Measurements from ENCODE around the gene TPMT. TPM values are rescaled to one million over a fixed set of nuclear protein-coding genes. Genes with fewer than 3 reads are reported as not detected.
A peak's percentile ranks its signal among the peaks of the same experiment; 100 is the strongest.

The TPMT gene
- total RNA-seq, 1 experiment from 2014 or later, result 12.2 TPM

- DNase-seq (ENCODE audit: low read depth), result no peak
Observed at GRCh38 chr6:18117136-18117535, 37.7 kb downstream of the TPMT start.

GRCh38 chr6:18115356-18115755 lies 39.5 kb downstream of the TPMT start:
- peak; percentile 69 for DNase-seq (ENCODE audit: low read depth)

- peak; percentile 41 for DNase-seq (ENCODE audit: low read depth)
Observed at GRCh38 chr6:18110162-18110561, 44.7 kb downstream of the TPMT start.

GRCh38 chr6:18107061-18107460 lies 47.8 kb downstream of the TPMT start:
- DNase-seq (ENCODE audit: low read depth), result no peak

GRCh38 chr6:18102783-18103509 lies 51.9 kb downstream of the TPMT start:
- no peak for DNase-seq (ENCODE audit: low read depth)

- DNase-seq (ENCODE audit: low read depth), result no peak
Observed at GRCh38 chr6:18101873-18102272, 53.0 kb downstream of the TPMT start.

- peak; percentile 46 for DNase-seq (ENCODE audit: low read depth)
Observed at GRCh38 chr6:18101271-18101670, 53.6 kb downstream of the TPMT start.

GRCh38 chr6:18100296-18100695 lies 54.6 kb downstream of the TPMT start:
- DNase-seq (ENCODE audit: low read depth), result no peak

- no peak for DNase-seq (ENCODE audit: low read depth)
Observed at GRCh38 chr6:18099511-18099910, 55.4 kb downstream of the TPMT start.

GRCh38 chr6:18096423-18096822 lies 58.5 kb downstream of the TPMT start:
- DNase-seq (ENCODE audit: low read depth), result no peak

- DNase-seq (ENCODE audit: low read depth), result no peak
Observed at GRCh38 chr6:18091382-18091781, 63.5 kb downstream of the TPMT start.

- no peak for DNase-seq (ENCODE audit: low read depth)
Observed at GRCh38 chr6:18090349-18090786, 64.5 kb downstream of the TPMT start.

- no peak for DNase-seq (ENCODE audit: low read depth)
Observed at GRCh38 chr6:18088419-18089296, 66.2 kb downstream of the TPMT start.

- DNase-seq (ENCODE audit: low read depth), result no peak
Observed at GRCh38 chr6:18087396-18088165, 67.3 kb downstream of the TPMT start.

GRCh38 chr6:18081025-18081668 lies 73.7 kb downstream of the TPMT start:
- DNase-seq (ENCODE audit: low read depth), result no peak

GRCh38 chr6:18080544-18080943 lies 74.3 kb downstream of the TPMT start:
- no peak for DNase-seq (ENCODE audit: low read depth)

- no peak for DNase-seq (ENCODE audit: low read depth)
Observed at GRCh38 chr6:18078866-18079265, 76.0 kb downstream of the TPMT start.
